GM18517 (cell line): ENCODE results near the gene AADAC.
"Not testable (repeated sequence)": the region's sequence is repeated elsewhere in the genome, so short reads cannot be mapped to it uniquely, and the experiment has no call there.

ENCODE experiments used
- ATAC-seq: cut with Tn5 transposase; IDR thresholded peaks from one replicate; pipeline ENCODE4 v1.9.1; 2021; ENCODE audit warnings: mild to moderate bottlenecking, moderate library complexity; ENCODE audit not compliant: unreplicated experiment

AADAC gene

GRCh38 chr3:151813799-151814198, at the start of gene AADAC:
Gene AADAC, plus strand, starts transcription at chr3:151814116. Its CDS starts 47 bp downstream, at chr3:151814163.
- ATAC-seq: no peak

GRCh38 chr3:151764699-151765098, 49.2 kb upstream of the AADAC start:
- ATAC-seq: not testable (repeated sequence)

GRCh38 chr3:151765685-151766084, 48.2 kb upstream of the AADAC start:
- no peak for ATAC-seq

GRCh38 chr3:151766454-151766853, 47.5 kb upstream of the AADAC start:
- no peak for ATAC-seq

GRCh38 chr3:151768393-151768930, 45.5 kb upstream of the AADAC start:
- ATAC-seq: no peak

GRCh38 chr3:151769175-151769574, 44.7 kb upstream of the AADAC start:
- ATAC-seq: no peak

GRCh38 chr3:151770956-151771355, 43.0 kb upstream of the AADAC start:
- ATAC-seq: no peak

GRCh38 chr3:151772825-151773480, 41.0 kb upstream of the AADAC start:
- ATAC-seq: no peak

GRCh38 chr3:151774235-151774634, 39.7 kb upstream of the AADAC start:
- ATAC-seq: no peak

GRCh38 chr3:151774910-151775309, 39.0 kb upstream of the AADAC start:
- ATAC-seq: no peak

GRCh38 chr3:151775314-151776258, 38.3 kb upstream of the AADAC start:
- ATAC-seq: no peak

- ATAC-seq: no peak
Observed at GRCh38 chr3:151776259-151776740, 37.6 kb upstream of the AADAC start.

GRCh38 chr3:151777880-151778279, 36.0 kb upstream of the AADAC start:
- no peak for ATAC-seq

- no peak for ATAC-seq
Observed at GRCh38 chr3:151787626-151788025, 26.3 kb upstream of the AADAC start.

GRCh38 chr3:151788401-151788800, 25.5 kb upstream of the AADAC start:
- ATAC-seq: no peak

- ATAC-seq: no peak
Observed at GRCh38 chr3:151789853-151790463, 24.0 kb upstream of the AADAC start.

- not testable (repeated sequence) for ATAC-seq
Observed at GRCh38 chr3:151790763-151791162, 23.2 kb upstream of the AADAC start.

- ATAC-seq: no peak
Observed at GRCh38 chr3:151792411-151792810, 21.5 kb upstream of the AADAC start.

GRCh38 chr3:151793636-151794035, 20.3 kb upstream of the AADAC start:
- no peak for ATAC-seq

- ATAC-seq: no peak
Observed at GRCh38 chr3:151794080-151794479, 19.8 kb upstream of the AADAC start.

GRCh38 chr3:151795276-151795675, 18.6 kb upstream of the AADAC start:
- no peak for ATAC-seq
